Chondrocyte (in vitro differentiated cells): ENCODE measurements around the gene CASZ1. TPM values are rescaled to one million over a fixed set of nuclear protein-coding genes. Genes with fewer than 3 reads are reported as not detected.

Experiments used
- DNase-seq: peaks from one replicate; pipeline ENCODE4 v3.0.0; 2021; ENCODE audit warnings: mixed read lengths, low spot score
- H3K27ac Mint-ChIP-seq: one replicate; pipeline ENCODE4 v1.8.0; 2021; ENCODE audit warnings: mild to moderate bottlenecking, moderate library complexity, mixed read lengths; ENCODE audit not compliant: unreplicated experiment
- H3K27me3 Mint-ChIP-seq: 2 replicates; pipeline ENCODE4 v1.8.0; 2021; ENCODE audit warnings: low read depth, mixed read lengths
- H3K36me3 Mint-ChIP-seq: 2 replicates; pipeline ENCODE4 v1.8.0; 2021; ENCODE audit warnings: low read depth, mixed read lengths
- H3K4me1 Mint-ChIP-seq: 2 replicates; pipeline ENCODE4 v1.8.0; 2021; ENCODE audit warnings: low read depth, mild to moderate bottlenecking, mixed read lengths
- H3K4me3 Mint-ChIP-seq: one replicate; pipeline ENCODE4 v1.8.0; 2021; ENCODE audit warnings: mild to moderate bottlenecking, moderate library complexity, mixed read lengths; ENCODE audit not compliant: unreplicated experiment
- H3K9me3 Mint-ChIP-seq: 2 replicates; pipeline ENCODE4 v1.8.0; 2021; ENCODE audit warnings: low read depth, mixed read lengths
- total RNA-seq: library from RNA; stranded (reverse); gene quantifications from 3 replicates; pipeline ENCODE4 v1.2.1, GENCODE V29; 2021
- TF ChIP-seq, protein P1 (sequence below): fragments of 200-600 bp; sonication (generic); IDR thresholded peaks from 2 replicates; pipeline ENCODE4 v1.5.0; 2021; ENCODE audit warnings: antibody characterized with exemption, mild to moderate bottlenecking, moderate library complexity

CASZ1 gene
- total RNA-seq, 1 donor from 2014 or later, result 4.1 TPM

DNA sequence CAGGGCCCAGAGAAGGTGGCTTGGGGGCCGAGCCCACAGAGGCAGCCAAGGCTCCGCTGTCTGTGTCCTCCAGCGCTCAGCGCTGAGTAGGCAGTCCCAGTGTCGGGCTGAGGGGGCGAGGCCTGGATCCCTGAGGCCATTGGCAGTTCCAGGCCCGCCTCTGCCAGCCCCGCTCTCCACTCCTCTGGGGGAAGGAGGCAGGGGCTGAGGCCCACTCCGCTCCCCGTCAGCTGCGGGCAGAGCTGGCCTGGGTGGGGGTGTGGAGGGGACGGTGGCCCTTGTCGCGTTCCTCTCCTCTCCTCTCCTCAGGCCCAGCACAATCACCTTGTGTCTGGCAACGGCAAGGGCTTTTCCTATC, 132.8 kb downstream of the CASZ1 start:
- Mint-ChIP-seq H3K36me3 (no peaks in the 10 kb centered on the region), H3K4me3 (no peak overlapping the region), H3K4me1 (peaks cover 5% of the 10 kb centered on the region), H3K27me3 (no peaks in the 10 kb centered on the region), H3K9me3 (no peaks in the 10 kb centered on the region), H3K27ac (no peak overlapping the region)
- DNase-seq, result no peak
- TF ChIP-seq, protein P1, sequence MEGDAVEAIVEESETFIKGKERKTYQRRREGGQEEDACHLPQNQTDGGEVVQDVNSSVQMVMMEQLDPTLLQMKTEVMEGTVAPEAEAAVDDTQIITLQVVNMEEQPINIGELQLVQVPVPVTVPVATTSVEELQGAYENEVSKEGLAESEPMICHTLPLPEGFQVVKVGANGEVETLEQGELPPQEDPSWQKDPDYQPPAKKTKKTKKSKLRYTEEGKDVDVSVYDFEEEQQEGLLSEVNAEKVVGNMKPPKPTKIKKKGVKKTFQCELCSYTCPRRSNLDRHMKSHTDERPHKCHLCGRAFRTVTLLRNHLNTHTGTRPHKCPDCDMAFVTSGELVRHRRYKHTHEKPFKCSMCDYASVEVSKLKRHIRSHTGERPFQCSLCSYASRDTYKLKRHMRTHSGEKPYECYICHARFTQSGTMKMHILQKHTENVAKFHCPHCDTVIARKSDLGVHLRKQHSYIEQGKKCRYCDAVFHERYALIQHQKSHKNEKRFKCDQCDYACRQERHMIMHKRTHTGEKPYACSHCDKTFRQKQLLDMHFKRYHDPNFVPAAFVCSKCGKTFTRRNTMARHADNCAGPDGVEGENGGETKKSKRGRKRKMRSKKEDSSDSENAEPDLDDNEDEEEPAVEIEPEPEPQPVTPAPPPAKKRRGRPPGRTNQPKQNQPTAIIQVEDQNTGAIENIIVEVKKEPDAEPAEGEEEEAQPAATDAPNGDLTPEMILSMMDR, result no peak

DNA sequence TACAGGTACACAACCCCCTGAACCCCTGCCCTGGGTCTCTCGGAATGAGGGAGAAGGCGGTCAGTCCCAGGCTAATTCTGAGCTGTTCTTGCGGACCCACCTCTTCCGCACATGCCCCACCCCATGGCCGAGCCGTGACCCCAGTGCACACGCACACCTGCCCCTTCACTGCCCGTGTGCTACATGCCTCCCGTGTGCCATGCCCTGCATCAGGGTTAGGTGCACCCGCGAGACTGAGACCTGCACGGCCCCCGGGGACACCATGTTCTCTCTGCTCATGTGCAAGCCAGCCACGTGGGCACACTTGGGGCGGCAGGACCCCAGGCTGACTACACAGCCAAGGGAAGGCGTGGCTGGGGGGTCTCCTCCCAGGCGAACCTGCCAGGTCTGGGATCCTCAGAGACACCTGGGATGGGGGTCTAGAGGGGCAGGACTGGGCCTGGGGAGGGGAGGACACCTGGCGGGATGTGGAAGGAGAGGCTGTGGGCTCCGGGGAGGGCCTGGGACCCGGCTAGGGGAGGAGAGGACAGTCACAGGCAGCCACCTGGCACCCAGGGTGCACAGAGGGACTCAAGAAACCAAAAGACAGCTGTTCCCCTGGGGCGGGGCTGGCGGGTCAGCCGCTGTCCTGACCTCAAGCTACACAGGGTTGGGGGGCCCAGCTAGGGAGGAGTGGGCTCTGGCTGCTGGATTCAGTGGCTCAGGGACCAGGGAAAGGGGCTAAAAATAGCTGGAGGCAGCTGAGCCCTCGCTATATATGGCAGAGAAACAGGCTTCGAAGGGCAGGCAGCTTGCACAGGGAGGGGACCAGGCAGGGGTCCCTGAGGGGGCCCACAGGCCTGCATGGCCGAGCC, 133.4 kb downstream of the CASZ1 start:
- no peaks in the 10 kb centered on the region for H3K27me3 Mint-ChIP-seq
- TF ChIP-seq, protein P1, result no peak
- H3K4me3 Mint-ChIP-seq, result no peak overlapping the region
- no peak overlapping the region for H3K27ac Mint-ChIP-seq
- peaks cover 5% of the 10 kb centered on the region for H3K4me1 Mint-ChIP-seq
- no peak for DNase-seq
- no peaks in the 10 kb centered on the region for H3K9me3 Mint-ChIP-seq
- H3K36me3 Mint-ChIP-seq, result no peaks in the 10 kb centered on the region

DNA sequence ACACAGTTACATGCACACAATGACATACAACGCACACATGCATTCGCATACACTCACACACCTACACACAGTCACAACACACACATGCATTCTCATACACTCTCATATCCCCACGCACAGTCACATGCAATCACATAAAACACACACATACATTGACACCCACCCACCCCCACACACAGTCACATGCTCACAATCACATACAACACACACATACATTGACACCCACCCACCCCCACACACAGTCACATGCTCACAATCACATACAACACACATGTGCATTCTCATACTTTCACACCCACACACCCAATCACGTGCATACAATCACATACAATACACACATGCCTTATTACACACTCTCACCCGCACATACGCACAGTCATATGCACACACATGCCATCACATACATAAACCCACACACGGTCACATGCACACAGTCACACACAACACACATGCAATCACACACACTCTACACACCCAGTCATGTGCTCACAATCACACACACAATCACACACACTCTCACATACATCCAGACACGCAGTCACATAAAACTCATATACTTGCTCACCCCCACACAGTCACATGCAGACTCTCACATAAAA, 134.3 kb downstream of the CASZ1 start:
- DNase-seq, result no peak
- Mint-ChIP-seq H3K36me3 (no peaks in the 10 kb centered on the region), H3K9me3 (no peaks in the 10 kb centered on the region), H3K4me3 (no peak overlapping the region), H3K4me1 (peaks cover 5% of the 10 kb centered on the region), H3K27ac (no peak overlapping the region), H3K27me3 (no peaks in the 10 kb centered on the region)
- TF ChIP-seq, protein P1, result no peak

DNA sequence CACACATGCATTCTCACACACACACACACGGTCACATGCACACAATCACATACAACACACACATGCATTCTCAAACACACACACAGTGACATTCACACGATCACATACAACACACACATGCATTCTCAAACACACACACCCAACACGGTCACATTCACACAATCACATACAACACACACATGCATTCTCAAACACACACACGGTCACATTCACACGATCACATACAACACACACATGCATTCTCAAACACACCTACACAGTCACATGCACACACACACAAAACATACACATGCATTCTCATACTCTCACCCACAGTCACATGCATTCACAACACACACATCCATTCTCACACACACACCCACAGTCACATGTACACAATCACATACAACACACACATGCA, 135.0 kb downstream of the CASZ1 start:
- TF ChIP-seq, protein P1, result no peak
- Mint-ChIP-seq H3K27me3 (no peaks in the 10 kb centered on the region), H3K36me3 (no peaks in the 10 kb centered on the region), H3K4me1 (peaks cover 5% of the 10 kb centered on the region), H3K4me3 (no peak overlapping the region), H3K9me3 (no peaks in the 10 kb centered on the region), H3K27ac (no peak overlapping the region)
- no peak for DNase-seq

DNA sequence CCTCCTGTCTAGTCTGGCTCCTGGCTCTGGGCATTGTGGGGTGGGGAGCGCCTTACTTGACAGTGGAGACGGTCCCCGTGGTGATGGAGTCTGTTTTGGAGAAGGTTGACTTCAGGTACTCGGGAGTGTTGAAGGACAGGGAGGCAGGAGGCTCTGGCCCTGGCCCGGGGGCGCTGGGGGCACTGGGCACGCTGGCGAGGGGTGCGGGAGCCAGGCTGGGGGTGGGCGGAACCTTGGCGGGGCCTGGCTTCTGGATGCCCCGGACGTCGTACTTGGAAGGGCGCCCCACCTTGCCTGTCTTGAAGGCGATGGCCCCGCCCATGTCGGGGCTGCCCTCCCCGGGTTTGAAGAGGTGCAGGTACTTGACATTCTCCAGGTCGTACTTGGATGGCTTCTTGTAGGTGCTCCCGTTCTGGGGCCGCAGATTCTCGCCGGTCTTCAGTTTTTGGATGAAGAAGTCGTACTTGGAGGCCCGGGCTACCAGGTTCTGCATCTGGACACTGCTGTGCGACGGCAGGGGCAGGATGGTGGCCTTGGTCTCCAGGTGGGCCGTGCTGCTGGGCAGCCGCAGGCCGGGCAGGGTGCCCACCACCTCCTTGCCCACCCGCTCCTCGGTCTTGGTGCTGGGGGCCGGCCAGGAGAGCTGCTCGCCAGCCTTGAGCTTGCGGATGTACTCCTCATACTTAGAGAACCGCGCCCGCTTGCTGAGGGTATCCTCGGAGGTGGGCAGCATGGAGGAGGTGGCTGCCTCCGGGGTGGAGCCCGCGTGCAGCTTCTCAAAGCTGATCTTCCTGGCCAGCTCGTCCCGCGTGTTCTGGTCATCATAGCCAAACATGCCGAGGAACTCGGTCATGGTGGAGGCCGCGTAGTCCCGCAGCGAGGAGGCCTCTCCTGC, 136.6 kb downstream of the CASZ1 start:
- Mint-ChIP-seq H3K4me1 (peaks cover 5% of the 10 kb centered on the region), H3K36me3 (no peaks in the 10 kb centered on the region), H3K27me3 (no peaks in the 10 kb centered on the region), H3K4me3 (no peak overlapping the region), H3K27ac (no peak overlapping the region), H3K9me3 (no peaks in the 10 kb centered on the region)
- DNase-seq, result no peak
- TF ChIP-seq, protein P1, result no peak
